Measurements from ENCODE around the gene CCDC154.

The CCDC154 gene

GRCh38 chr16:1398351-1398750 is 46.0 kb downstream of the CCDC154 start:
- H3K9me3 Mint-ChIP-seq = no peaks in the 10 kb centered on the region
- no peak overlapping the region for H3K27ac Mint-ChIP-seq
- H3K27me3 Mint-ChIP-seq = no peaks in the 10 kb centered on the region
- H3K4me1 Mint-ChIP-seq (ENCODE audit: low read depth) = no peaks in the 10 kb centered on the region
- intact Hi-C loops (cut with micrococcal nuclease) = no loop called here
- peaks cover 96% of the 10 kb centered on the region for H3K36me3 Mint-ChIP-seq (ENCODE audit: low read depth)
- no peak overlapping the region for H3K4me3 Mint-ChIP-seq

GRCh38 chr16:1397779-1398178 is 46.6 kb downstream of the CCDC154 start:
- no peak overlapping the region for H3K27ac Mint-ChIP-seq
- H3K36me3 Mint-ChIP-seq (ENCODE audit: low read depth) = peaks cover 96% of the 10 kb centered on the region
- H3K9me3 Mint-ChIP-seq = no peaks in the 10 kb centered on the region
- H3K4me1 Mint-ChIP-seq (ENCODE audit: low read depth) = no peaks in the 10 kb centered on the region
- no peaks in the 10 kb centered on the region for H3K27me3 Mint-ChIP-seq
- intact Hi-C loops (cut with micrococcal nuclease) = no loop called here
- no peak overlapping the region for H3K4me3 Mint-ChIP-seq

- Mint-ChIP-seq H3K4me3 (no peak overlapping the region), H3K27ac (no peak overlapping the region), H3K9me3 (no peaks in the 10 kb centered on the region), H3K36me3 (ENCODE audit: low read depth) (peaks cover 96% of the 10 kb centered on the region), H3K4me1 (ENCODE audit: low read depth) (no peaks in the 10 kb centered on the region), H3K27me3 (no peaks in the 10 kb centered on the region)
- intact Hi-C loops (cut with micrococcal nuclease) = no loop called here
Measured at GRCh38 chr16:1395444-1396031, 48.8 kb downstream of the CCDC154 start.

GRCh38 chr16:1394367-1394951 is 49.9 kb downstream of the CCDC154 start:
- no peaks in the 10 kb centered on the region for H3K27me3 Mint-ChIP-seq
- H3K9me3 Mint-ChIP-seq = no peaks in the 10 kb centered on the region
- H3K27ac Mint-ChIP-seq = no peak overlapping the region
- intact Hi-C loops (cut with micrococcal nuclease) = no loop called here
- H3K36me3 Mint-ChIP-seq (ENCODE audit: low read depth) = peaks cover 96% of the 10 kb centered on the region
- no peak overlapping the region for H3K4me3 Mint-ChIP-seq
- no peaks in the 10 kb centered on the region for H3K4me1 Mint-ChIP-seq (ENCODE audit: low read depth)

GRCh38 chr16:1393613-1394176 is 50.7 kb downstream of the CCDC154 start:
- Mint-ChIP-seq H3K9me3 (no peaks in the 10 kb centered on the region), H3K27me3 (no peaks in the 10 kb centered on the region), H3K4me3 (no peak overlapping the region), H3K36me3 (ENCODE audit: low read depth) (peaks cover 96% of the 10 kb centered on the region), H3K4me1 (ENCODE audit: low read depth) (no peaks in the 10 kb centered on the region), H3K27ac (no peak overlapping the region)
- intact Hi-C loops (cut with micrococcal nuclease) = no loop called here

- Mint-ChIP-seq H3K4me3 (no peak overlapping the region), H3K4me1 (ENCODE audit: low read depth) (no peaks in the 10 kb centered on the region), H3K27me3 (no peaks in the 10 kb centered on the region), H3K36me3 (ENCODE audit: low read depth) (peaks cover 96% of the 10 kb centered on the region), H3K9me3 (no peaks in the 10 kb centered on the region), H3K27ac (no peak overlapping the region)
- intact Hi-C loops (cut with micrococcal nuclease) = no loop called here
Measured at GRCh38 chr16:1392826-1393225, 51.5 kb downstream of the CCDC154 start.

GRCh38 chr16:1390239-1390779 is 54.0 kb downstream of the CCDC154 start:
- H3K4me3 Mint-ChIP-seq = no peak overlapping the region
- intact Hi-C loops (cut with micrococcal nuclease) = no loop called here

GRCh38 chr16:1389762-1390161 is 54.6 kb downstream of the CCDC154 start:
- Mint-ChIP-seq H3K9me3 (no peaks in the 10 kb centered on the region), H3K27me3 (no peaks in the 10 kb centered on the region), H3K4me1 (ENCODE audit: low read depth) (no peaks in the 10 kb centered on the region), H3K36me3 (ENCODE audit: low read depth) (peaks cover 100% of the 10 kb centered on the region), H3K4me3 (no peak overlapping the region), H3K27ac (no peak overlapping the region)
- intact Hi-C loops (cut with micrococcal nuclease) = no loop called here

More at GRCh38 chr16:1390239-1390779, 54.0 kb downstream of the CCDC154 start:
- Mint-ChIP-seq H3K9me3 (no peaks in the 10 kb centered on the region), H3K27ac (no peak overlapping the region), H3K36me3 (ENCODE audit: low read depth) (peaks cover 100% of the 10 kb centered on the region), H3K4me1 (ENCODE audit: low read depth) (no peaks in the 10 kb centered on the region), H3K27me3 (no peaks in the 10 kb centered on the region)

GRCh38 chr16:1387331-1387730 is 57.0 kb downstream of the CCDC154 start:
- Mint-ChIP-seq H3K4me1 (ENCODE audit: low read depth) (no peaks in the 10 kb centered on the region), H3K27ac (no peak overlapping the region), H3K27me3 (no peaks in the 10 kb centered on the region), H3K36me3 (ENCODE audit: low read depth) (peaks cover 100% of the 10 kb centered on the region), H3K9me3 (no peaks in the 10 kb centered on the region), H3K4me3 (no peak overlapping the region)
- intact Hi-C loops (cut with micrococcal nuclease) = no loop called here

- no peaks in the 10 kb centered on the region for H3K27me3 Mint-ChIP-seq
- no peak overlapping the region for H3K4me3 Mint-ChIP-seq
- H3K4me1 Mint-ChIP-seq (ENCODE audit: low read depth) = no peaks in the 10 kb centered on the region
- no peaks in the 10 kb centered on the region for H3K9me3 Mint-ChIP-seq
- intact Hi-C loops (cut with micrococcal nuclease) = no loop called here
- peaks cover 100% of the 10 kb centered on the region for H3K36me3 Mint-ChIP-seq (ENCODE audit: low read depth)
- no peak overlapping the region for H3K27ac Mint-ChIP-seq
Measured at GRCh38 chr16:1385232-1385631, 59.1 kb downstream of the CCDC154 start.
